Spleen (tissue), 11 donors: Measurements from ENCODE around the gene BSCL2. TPM values are rescaled to one million over a fixed set of nuclear protein-coding genes. Genes with fewer than 3 reads are reported as not detected.

Experiments used
- DNase-seq: peaks from one replicate; pipeline ENCODE4 v3.0.0-alpha.2; 2020
- H3K27ac ChIP-seq, 8 donors: fragments of 200-600 bp; sonication (generic) in 7 of 8; 1 replicate in 4 of 8; 2 replicates in 4 of 8; pipeline versions ENCODE4 v1.5.0 to v1.8.0; 2016 to 2021; ENCODE audit warnings: inconsistent platforms in 4 of 8, mild to moderate bottlenecking in 4 of 8, moderate library complexity in 1 of 8
- H3K27me3 ChIP-seq, 7 donors: fragments of 200-600 bp; sonication (generic) in 6 of 7; replicated peaks in 1 of 7; 1 replicate in 4 of 7; 2 replicates in 3 of 7; pipeline versions ENCODE4 v1.5.0 to v1.8.0; 2016 to 2021; ENCODE audit warnings: inconsistent platforms in 3 of 7, mild to moderate bottlenecking in 1 of 7
- H3K36me3 ChIP-seq, 6 donors: fragments of 200-600 bp; sonication (generic) in 5 of 6; 1 replicate in 4 of 6; 2 replicates in 2 of 6; pipeline versions ENCODE4 v1.5.0 to v1.8.0; 2016 to 2021; ENCODE audit warnings: inconsistent platforms in 2 of 6
- H3K4me1 ChIP-seq, 6 donors: fragments of 200-600 bp; sonication (generic) in 5 of 6; 1 replicate in 3 of 6; 2 replicates in 3 of 6; pipeline versions ENCODE4 v1.5.0 to v1.8.0; 2016 to 2021; ENCODE audit warnings: inconsistent platforms in 3 of 6
- H3K4me3 ChIP-seq, 8 donors: fragments of 200-600 bp; sonication (generic) in 7 of 8; 1 replicate in 4 of 8; 2 replicates in 4 of 8; pipeline versions ENCODE4 v1.5.0 to v1.8.0; 2016 to 2021; ENCODE audit warnings: inconsistent platforms in 4 of 8, mild to moderate bottlenecking in 4 of 8, moderate library complexity in 2 of 8
- H3K9me3 ChIP-seq, 8 donors: fragments of 200-600 bp; sonication (generic) in 7 of 8; 1 replicate in 4 of 8; 2 replicates in 4 of 8; pipeline versions ENCODE4 v1.5.0 to v1.8.0; 2016 to 2021; ENCODE audit warnings: inconsistent platforms in 4 of 8
- POLR2A ChIP-seq, 3 donors: fragments of 450-650 bp; IDR thresholded peaks; one replicate each; pipeline ENCODE4 v1.5.1; 2017; ENCODE audit warnings: antibody characterized with exemption in 3 of 3, mild to moderate bottlenecking in 1 of 3
- POLR2AphosphoS5 ChIP-seq, 3 donors: sonication (generic); formaldehyde crosslinking; IDR thresholded peaks; one replicate each; pipeline ENCODE4 v1.5.1; 2017; ENCODE audit warnings: antibody characterized with exemption in 3 of 3
- WGBS, 5 donors: extraction: QIAGEN DNeasy Blood & Tissue Kit in 3 of 5; methylation state at CpG; one replicate each; pipeline versions ENCODE4 v1.1.5 to v1.1.7; 2013 to 2018; 5-methylcytosine and 5-hydroxymethylcytosine counted together
- intact Hi-C: fragments of 100-400 bp; cut with DNase I; formaldehyde crosslinking; loops from one replicate; pipeline ENCODE4 v1.15.0; 2023; ENCODE audit warnings: low total_unique reads
- polyA plus RNA-seq, 3 donors: library from polyadenylated mRNA; stranded (reverse); fragments of 200-250 nt; gene quantifications; one replicate each; pipeline ENCODE4 v1.2.1, GENCODE V29; 2013
- small RNA-seq, 4 donors: library from RNA; depleted of rRNA; stranded (forward); fragments of <200 nt; gene quantifications; one replicate each; pipeline ENCODE3, GENCODE V24; 2016
- total RNA-seq, 7 donors: library from RNA; depleted of rRNA in 3 of 7; stranded (reverse); fragments of >200 nt in 3 of 7; fragmentation: NEBNext Ultra II Directional in 4 of 7; extraction: Animal tissue kit (Norgen Biotek cat#: 25700) in 4 of 7; gene quantifications; one replicate each; pipeline versions ENCODE4 v1.1.0 to v1.2.1, GENCODE V29; 2016 to 2021
- TF ChIP-seq, protein P1 (sequence below), 11 experiments: fragments of 200-600 bp in 7 of 11; fragments of 450-650 bp in 4 of 11; sonication (generic) in 4 of 11; IDR thresholded peaks in 8 of 11; conservative IDR thresholded peaks in 3 of 11; 1 replicate in 7 of 11; 2 replicates in 4 of 11; pipeline versions ENCODE4 v1.4.0 to v1.8.0; 2016 to 2021; ENCODE audit warnings: antibody characterized with exemption in 11 of 11, inconsistent platforms in 4 of 11, mild to moderate bottlenecking in 1 of 11
- donor health status: healthy with polysubstance abuse.
- donor health status: DM: no; HTN: no; CAD: no; lungs with moderate emphysema.
- donor health status: DM: no; HTN: no; CAD: no.
- donor health status: Bipolar disorder and iron deficiency.
- donor health status: healthy.
- donor health status: DM: no; HTN: no; CAD: no.
- donor health status: DM: yes; HTN: yes; CAD: no.

The BSCL2 gene
- total and polyA plus RNA-seq, 10 donors = 25.6 to 66.0 (median 43.0) TPM

DNA sequence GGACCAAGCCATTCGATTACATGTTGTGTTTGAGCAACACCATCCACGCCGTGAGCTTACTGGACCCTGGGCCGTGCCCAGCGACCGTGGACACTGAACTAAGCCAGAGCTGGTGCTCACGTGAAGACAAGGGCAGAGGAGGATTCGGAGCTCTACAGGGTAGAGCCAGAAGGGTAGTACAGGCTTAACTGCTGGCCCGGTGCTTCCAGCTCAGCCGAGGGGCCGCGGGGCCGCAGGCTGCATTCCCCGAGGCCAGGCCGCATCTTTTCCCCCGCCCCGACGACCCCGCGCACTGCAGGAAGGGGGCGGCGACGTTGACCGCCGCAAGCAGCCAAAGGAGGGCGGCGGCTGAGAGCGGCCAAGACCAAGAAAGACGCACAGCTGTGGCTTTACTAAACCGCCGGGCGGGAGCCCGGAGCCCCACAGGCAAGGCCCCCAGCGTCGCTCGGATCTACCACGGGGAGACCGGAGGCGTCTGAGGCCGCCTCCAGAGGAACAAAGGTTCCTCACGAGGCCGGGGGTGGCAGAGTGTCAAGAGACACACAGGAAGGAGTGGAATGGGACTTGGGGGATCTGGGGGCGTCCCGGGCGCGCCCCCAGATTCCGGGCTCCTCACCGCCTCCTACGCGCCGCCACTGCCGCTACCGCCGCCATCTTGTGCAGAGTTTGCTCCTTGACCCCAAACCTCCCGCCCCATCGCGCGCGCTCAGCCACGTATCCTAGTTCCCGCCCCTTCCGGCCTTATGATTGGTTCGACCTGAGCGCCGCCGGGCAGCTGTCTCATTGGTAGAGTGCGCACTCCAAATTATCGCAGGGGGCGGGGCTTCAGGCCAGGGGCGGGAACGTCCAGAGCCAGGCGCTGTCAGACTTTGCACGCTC lies 61.0 kb downstream of the BSCL2 start, which contains the start of gene GANAB:
TSS of gene GANAB (minus strand) at position 668 of the 879 bp plus-strand sequence. CDS start at position 654, 14 bp downstream.
- WGBS, 5 donors = 0 to 1% (median 1%) methylated on average over 52 to 73 of the region's 73 CpGs
- H3K36me3 ChIP-seq = peaks cover 0 to 64% (median 43%) of the 10 kb centered on the region in 6 donors
- intact Hi-C loops = no loop called here

GRCh38 chr11:62645671-62645945 lies 61.6 kb downstream of the BSCL2 start:
- DNase-seq = no peak
- peak overlapping the region; percentile 89 to 98 (median 94) for H3K27ac ChIP-seq
- TF ChIP-seq POLR2AphosphoS5 (IDR thresholded peaks at IDR 0.05) (no peak), POLR2A (IDR thresholded peaks at IDR 0.05) (no peak)
- TF ChIP-seq, protein P1, sequence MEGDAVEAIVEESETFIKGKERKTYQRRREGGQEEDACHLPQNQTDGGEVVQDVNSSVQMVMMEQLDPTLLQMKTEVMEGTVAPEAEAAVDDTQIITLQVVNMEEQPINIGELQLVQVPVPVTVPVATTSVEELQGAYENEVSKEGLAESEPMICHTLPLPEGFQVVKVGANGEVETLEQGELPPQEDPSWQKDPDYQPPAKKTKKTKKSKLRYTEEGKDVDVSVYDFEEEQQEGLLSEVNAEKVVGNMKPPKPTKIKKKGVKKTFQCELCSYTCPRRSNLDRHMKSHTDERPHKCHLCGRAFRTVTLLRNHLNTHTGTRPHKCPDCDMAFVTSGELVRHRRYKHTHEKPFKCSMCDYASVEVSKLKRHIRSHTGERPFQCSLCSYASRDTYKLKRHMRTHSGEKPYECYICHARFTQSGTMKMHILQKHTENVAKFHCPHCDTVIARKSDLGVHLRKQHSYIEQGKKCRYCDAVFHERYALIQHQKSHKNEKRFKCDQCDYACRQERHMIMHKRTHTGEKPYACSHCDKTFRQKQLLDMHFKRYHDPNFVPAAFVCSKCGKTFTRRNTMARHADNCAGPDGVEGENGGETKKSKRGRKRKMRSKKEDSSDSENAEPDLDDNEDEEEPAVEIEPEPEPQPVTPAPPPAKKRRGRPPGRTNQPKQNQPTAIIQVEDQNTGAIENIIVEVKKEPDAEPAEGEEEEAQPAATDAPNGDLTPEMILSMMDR (IDR thresholded peaks at IDR 0.05 in 8 of 11, conservative IDR thresholded peaks at IDR 0.05 in 3 of 11) = no peak
- peak overlapping the region; percentile 84 to 99 (median 96) for H3K4me3 ChIP-seq
- intact Hi-C loops = no loop called here
- H3K36me3 ChIP-seq = peaks cover 0 to 64% (median 43%) of the 10 kb centered on the region in 6 donors
- H3K27me3 ChIP-seq = no peaks in the 10 kb centered on the region
- WGBS, 5 donors = 12 to 18% (median 16%) methylated on average over 11 of the region's 11 CpGs
- no peaks in the 10 kb centered on the region for H3K9me3 ChIP-seq
- H3K4me1 ChIP-seq = peaks cover 20 to 84% (median 37%) of the 10 kb centered on the region in 6 donors

More for the DNA sequence above, 61.0 kb downstream of the BSCL2 start, which contains the start of gene GANAB:
- no peaks in the 10 kb centered on the region for H3K27me3 ChIP-seq
- peak within 1 kb of the TSS; percentile 84 to 99 (median 96) for H3K4me3 ChIP-seq
- no peaks in the 10 kb centered on the region for H3K9me3 ChIP-seq
- TF ChIP-seq POLR2A (IDR thresholded peaks at IDR 0.05) (peak in 2 of 3 donors; percentile 43 to 70), POLR2AphosphoS5 (IDR thresholded peaks at IDR 0.05) (peak; percentile 94 to 97 (median 97))
- TF ChIP-seq, protein P1 (IDR thresholded peaks at IDR 0.05 in 8 of 11, conservative IDR thresholded peaks at IDR 0.05 in 3 of 11) = peak in 2 of 11 experiments; percentile 9 to 27
- peak; percentile 99 for DNase-seq
- H3K27ac ChIP-seq = peak within 1 kb of the TSS; percentile 89 to 98 (median 94)
- H3K4me1 ChIP-seq = peaks cover 20 to 84% (median 41%) of the 10 kb centered on the region in 6 donors

DNA sequence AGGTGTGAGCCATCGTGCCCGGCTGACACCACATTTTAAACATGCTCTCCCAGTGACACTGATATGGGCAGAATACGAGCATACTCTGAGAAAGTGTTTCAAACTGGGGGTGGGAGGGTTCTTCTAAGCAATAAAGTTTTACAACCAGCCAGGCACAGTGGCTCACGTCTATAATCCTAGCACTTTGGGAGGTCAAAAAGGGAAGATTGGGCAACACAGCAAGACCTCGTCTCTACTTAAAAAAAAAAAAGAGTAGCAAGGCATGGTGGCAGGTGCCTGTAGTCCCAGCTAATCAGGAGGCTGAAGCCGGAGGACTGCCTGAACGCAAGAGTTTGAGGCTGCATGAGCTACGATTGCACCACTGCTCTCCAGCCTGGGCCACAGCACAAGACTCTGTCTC lies 63.0 kb downstream of the BSCL2 start:
- Histone ChIP-seq H3K4me3 (no peak overlapping the region), H3K36me3 (peaks cover 0 to 58% (median 40%) of the 10 kb centered on the region in 6 donors), H3K27ac (no peak overlapping the region), H3K27me3 (no peaks in the 10 kb centered on the region), H3K4me1 (peaks cover 20 to 87% (median 35%) of the 10 kb centered on the region in 6 donors), H3K9me3 (no peaks in the 10 kb centered on the region)
- 76 to 93% (median 80%) methylated on average over 8 of the region's 8 CpGs for WGBS, 5 donors
- no peak for DNase-seq
- intact Hi-C loops = no loop called here
- TF ChIP-seq, protein P1 (IDR thresholded peaks at IDR 0.05 in 8 of 11, conservative IDR thresholded peaks at IDR 0.05 in 3 of 11) = no peak
- TF ChIP-seq POLR2AphosphoS5 (IDR thresholded peaks at IDR 0.05) (no peak), POLR2A (IDR thresholded peaks at IDR 0.05) (no peak)

Small RNA genes lying within 50 kb of the gene (small RNA-seq; reads per million reads assigned to genes)
- 0 reads per million in 4 donors for gene SNORA57

Other genes with a start within 250 kb of the BSCL2 start
- 100 to 1,000 TPM; 168 to 370 (median 289) TPM for gene AHNAK, start 160.6 kb downstream of the BSCL2 start, total RNA-seq
- gene AHNAK, start 160.6 kb downstream of the BSCL2 start, polyA plus RNA-seq = 10 to 100 TPM; 11.8 to 24.0 (median 12.0) TPM
- 1,000 to 10,000 TPM in 6 of 7 donors, 100 to 1,000 TPM in 1; 989 to 1,475 (median 1,270) TPM for gene EEF1G, start 133.5 kb downstream of the BSCL2 start, total RNA-seq
- 1,000 to 10,000 TPM; 2,364 to 2,501 (median 2,474) TPM for gene EEF1G, start 133.5 kb downstream of the BSCL2 start, polyA plus RNA-seq
- gene TUT1, start 115.9 kb downstream of the BSCL2 start, total RNA-seq = 10 to 100 TPM; 14.4 to 30.9 (median 20.1) TPM
- 10 to 100 TPM; 14.5 to 24.1 (median 16.1) TPM for gene TUT1, start 115.9 kb downstream of the BSCL2 start, polyA plus RNA-seq
- 100 to 1,000 TPM; 102 to 154 (median 114) TPM for gene MTA2, start 105.6 kb downstream of the BSCL2 start, total RNA-seq
- 10 to 100 TPM; 55.3 to 94.6 (median 58.5) TPM for gene MTA2, start 105.6 kb downstream of the BSCL2 start, polyA plus RNA-seq
- gene EML3, start 94.6 kb downstream of the BSCL2 start, total RNA-seq = 100 to 1,000 TPM in 5 of 7 donors, 10 to 100 TPM in 2; 46.7 to 159 (median 116) TPM
- 100 to 1,000 TPM in 1 of 3 donors, 10 to 100 TPM in 2; 51.0 to 116 (median 78.6) TPM for gene EML3, start 94.6 kb downstream of the BSCL2 start, polyA plus RNA-seq
- gene ROM1, start 94.2 kb downstream of the BSCL2 start, total RNA-seq = 1 to 10 TPM; 4.3 to 8.8 (median 5.6) TPM
- gene ROM1, start 94.2 kb downstream of the BSCL2 start, polyA plus RNA-seq = 10 to 100 TPM in 1 of 3 donors, 1 to 10 TPM in 2; 4.2 to 15.0 (median 6.1) TPM
- 10 to 100 TPM; 25.2 to 43.7 (median 37.1) TPM for gene B3GAT3, start 85.4 kb downstream of the BSCL2 start, total RNA-seq
- gene B3GAT3, start 85.4 kb downstream of the BSCL2 start, polyA plus RNA-seq = 10 to 100 TPM; 41.9 to 65.7 (median 63.1) TPM
- 100 to 1,000 TPM; 122 to 245 (median 198) TPM for gene GANAB, start 60.8 kb downstream of the BSCL2 start, total RNA-seq
- 10 to 100 TPM; 49.0 to 72.4 (median 53.6) TPM for gene GANAB, start 60.8 kb downstream of the BSCL2 start, polyA plus RNA-seq
- gene INTS5, start 54.1 kb downstream of the BSCL2 start, total RNA-seq = 10 to 100 TPM; 16.9 to 34.5 (median 24.8) TPM
- 10 to 100 TPM in 1 of 3 donors, 1 to 10 TPM in 2; 4.4 to 13.7 (median 7.0) TPM for gene INTS5, start 54.1 kb downstream of the BSCL2 start, polyA plus RNA-seq
- 10 to 100 TPM; 30.9 to 43.7 (median 42.5) TPM for gene C11orf98, start 42.2 kb downstream of the BSCL2 start, total RNA-seq
- gene C11orf98, start 42.2 kb downstream of the BSCL2 start, polyA plus RNA-seq = 100 to 1,000 TPM; 144 to 164 (median 152) TPM
- gene CSKMT, start 42.1 kb downstream of the BSCL2 start, total RNA-seq = 10 to 100 TPM in 6 of 7 donors, 1 to 10 TPM in 1; 3.0 to 19.4 (median 13.2) TPM
- 10 to 100 TPM; 32.6 to 59.4 (median 40.3) TPM for gene CSKMT, start 42.1 kb downstream of the BSCL2 start, polyA plus RNA-seq
- 1 to 10 TPM; 4.9 to 6.5 (median 5.9) TPM for gene UQCC3, start 35.8 kb downstream of the BSCL2 start, total RNA-seq
- gene UQCC3, start 35.8 kb downstream of the BSCL2 start, polyA plus RNA-seq = 10 to 100 TPM; 20.2 to 23.7 (median 23.3) TPM
- 10 to 100 TPM in 6 of 7 donors, 1 to 10 TPM in 1; 10.0 to 20.2 (median 12.8) TPM for gene LBHD1, start 35.2 kb downstream of the BSCL2 start, total RNA-seq
- 10 to 100 TPM in 2 of 3 donors, 1 to 10 TPM in 1; 7.3 to 21.2 (median 15.1) TPM for gene LBHD1, start 35.2 kb downstream of the BSCL2 start, polyA plus RNA-seq
- gene UBXN1, start 28.4 kb downstream of the BSCL2 start, total RNA-seq = 100 to 1,000 TPM in 6 of 7 donors, 10 to 100 TPM in 1; 93.8 to 158 (median 128) TPM
- 100 to 1,000 TPM; 198 to 209 (median 203) TPM for gene UBXN1, start 28.4 kb downstream of the BSCL2 start, polyA plus RNA-seq
- gene LRRN4CL, start 17.9 kb downstream of the BSCL2 start, total RNA-seq = not detected
- under 1 TPM; 0.04 to 0.48 (median 0.17) TPM for gene LRRN4CL, start 17.9 kb downstream of the BSCL2 start, polyA plus RNA-seq
- not detected for gene GNG3, start 252 bp upstream of the BSCL2 start, total RNA-seq
- gene GNG3, start 252 bp upstream of the BSCL2 start, polyA plus RNA-seq = under 1 TPM in 2 of 3 donors, not detected in 1; 0.12 to 0.13 TPM
- 10 to 100 TPM; 39.3 to 62.8 (median 48.5) TPM for gene HNRNPUL2, start 20.0 kb upstream of the BSCL2 start, total RNA-seq
- gene HNRNPUL2, start 20.0 kb upstream of the BSCL2 start, polyA plus RNA-seq = 10 to 100 TPM; 26.4 to 37.1 (median 29.3) TPM
- 10 to 100 TPM; 25.4 to 47.1 (median 30.5) TPM for gene TTC9C, start 21.1 kb upstream of the BSCL2 start, total RNA-seq
- 10 to 100 TPM; 27.8 to 35.6 (median 33.4) TPM for gene TTC9C, start 21.1 kb upstream of the BSCL2 start, polyA plus RNA-seq
- 10 to 100 TPM in 5 of 7 donors, 1 to 10 TPM in 2; 6.6 to 14.5 (median 11.1) TPM for gene ZBTB3, start 46.7 kb upstream of the BSCL2 start, total RNA-seq
- 1 to 10 TPM; 3.2 to 4.9 (median 3.9) TPM for gene ZBTB3, start 46.7 kb upstream of the BSCL2 start, polyA plus RNA-seq
- gene POLR2G, start 54.2 kb upstream of the BSCL2 start, total RNA-seq = 10 to 100 TPM; 52.1 to 74.0 (median 60.2) TPM
- gene POLR2G, start 54.2 kb upstream of the BSCL2 start, polyA plus RNA-seq = 100 to 1,000 TPM; 129 to 153 (median 135) TPM
- gene TAF6L, start 64.0 kb upstream of the BSCL2 start, total RNA-seq = 10 to 100 TPM; 16.6 to 28.8 (median 23.7) TPM
- gene TAF6L, start 64.0 kb upstream of the BSCL2 start, polyA plus RNA-seq = 10 to 100 TPM; 11.9 to 37.5 (median 21.1) TPM
- gene TMEM179B, start 80.0 kb upstream of the BSCL2 start, total RNA-seq = 10 to 100 TPM; 39.0 to 80.8 (median 48.3) TPM
- 10 to 100 TPM; 46.1 to 57.1 (median 54.6) TPM for gene TMEM179B, start 80.0 kb upstream of the BSCL2 start, polyA plus RNA-seq
- gene TMEM223, start 84.6 kb upstream of the BSCL2 start, total RNA-seq = 10 to 100 TPM; 11.2 to 27.8 (median 13.6) TPM
- gene TMEM223, start 84.6 kb upstream of the BSCL2 start, polyA plus RNA-seq = 10 to 100 TPM; 19.0 to 32.8 (median 25.0) TPM
- 100 to 1,000 TPM in 4 of 7 donors, 10 to 100 TPM in 3; 87.7 to 125 (median 118) TPM for gene NXF1, start 98.0 kb upstream of the BSCL2 start, total RNA-seq
- gene NXF1, start 98.0 kb upstream of the BSCL2 start, polyA plus RNA-seq = 100 to 1,000 TPM in 2 of 3 donors, 10 to 100 TPM in 1; 83.1 to 271 (median 194) TPM
- gene STX5, start 124.6 kb upstream of the BSCL2 start, total RNA-seq = 10 to 100 TPM; 40.5 to 50.7 (median 43.7) TPM
- gene STX5, start 124.6 kb upstream of the BSCL2 start, polyA plus RNA-seq = 10 to 100 TPM; 20.9 to 27.0 (median 23.5) TPM
- not detected for gene TEX54, start 125.4 kb upstream of the BSCL2 start, total RNA-seq
- not detected for gene TEX54, start 125.4 kb upstream of the BSCL2 start, polyA plus RNA-seq
- 10 to 100 TPM; 29.0 to 62.2 (median 46.4) TPM for gene WDR74, start 132.2 kb upstream of the BSCL2 start, total RNA-seq
- 10 to 100 TPM; 56.0 to 66.2 (median 60.1) TPM for gene WDR74, start 132.2 kb upstream of the BSCL2 start, polyA plus RNA-seq
- gene SLC3A2, start 173.5 kb upstream of the BSCL2 start, total RNA-seq = 100 to 1,000 TPM; 102 to 138 (median 114) TPM
- gene SLC3A2, start 173.5 kb upstream of the BSCL2 start, polyA plus RNA-seq = 10 to 100 TPM; 48.7 to 58.4 (median 52.8) TPM
- not detected for gene CHRM1, start 213.9 kb upstream of the BSCL2 start, total RNA-seq
- not detected for gene CHRM1, start 213.9 kb upstream of the BSCL2 start, polyA plus RNA-seq